H1 (cell line): Measurements from ENCODE around the gene TUT4. TPM values are rescaled to one million over a fixed set of nuclear protein-coding genes. Genes with fewer than 3 reads are reported as not detected.

Source experiments
- CTCF ChIA-PET: fragments of 300-600 bp; sonication (Branson Sonifier 250); formaldehyde crosslinking; loops from one replicate; lab custom pipeline; 2021; ENCODE audit not compliant: partially characterized antibody; lab: Charles Lee
- POLR2A ChIA-PET: fragments of 300-600 bp; sonication (Branson Sonifier 250); formaldehyde crosslinking; loops from one replicate; lab custom pipeline; 2021; ENCODE audit warnings: inconsistent platforms; ENCODE audit not compliant: partially characterized antibody; lab: Charles Lee
- DNase-seq, 2 experiments: peaks; one replicate each; pipeline versions ENCODE4 v3.0.0 to v3.0.0-alpha.2; 2010 to 2022; ENCODE audit warnings: low spot score in 2 of 2, low read depth in 1 of 2, mixed read lengths in 1 of 2
- FAIRE-seq: peaks from 2 replicates; lab custom pipeline; 2011; peaks lifted over from hg19 to GRCh38; lab: Jason Lieb, UNC
- H2AFZ ChIP-seq: 2 replicates; pipeline ENCODE4 v1.8.1; 2012; ENCODE audit warnings: low read length, inconsistent platforms
- H2AK5ac ChIP-seq: 2 replicates; pipeline ENCODE4 v1.6.1; 2013; ENCODE audit warnings: low read depth, low read length
- H2BK120ac ChIP-seq: replicated peaks from 2 replicates; pipeline ENCODE3; 2013; ENCODE audit warnings: low read depth, low read length, inconsistent platforms
- H2BK12ac ChIP-seq: 2 replicates; pipeline ENCODE4 v1.6.1; 2013; ENCODE audit warnings: low read depth, low read length
- H2BK15ac ChIP-seq: 2 replicates; pipeline ENCODE4 v1.6.1; 2013; ENCODE audit warnings: low read length
- H2BK20ac ChIP-seq: 2 replicates; pipeline ENCODE4 v1.6.1; 2013; ENCODE audit warnings: low read length
- H2BK5ac ChIP-seq: 2 replicates; pipeline ENCODE4 v1.6.1; 2013; ENCODE audit warnings: low read depth, low read length
- H3K14ac ChIP-seq: 2 replicates; pipeline ENCODE4 v1.6.1; 2013; ENCODE audit warnings: inconsistent platforms; ENCODE audit not compliant: insufficient read length
- H3K18ac ChIP-seq: 2 replicates; pipeline ENCODE4 v1.6.1; 2013; ENCODE audit warnings: low read length; ENCODE audit errors: extremely low read depth
- H3K23ac ChIP-seq: 2 replicates; pipeline ENCODE4 v1.6.1; 2013; ENCODE audit warnings: inconsistent platforms; ENCODE audit not compliant: insufficient read length
- H3K23me2 ChIP-seq: 2 replicates; pipeline ENCODE4 v1.6.1; 2013; ENCODE audit warnings: low read depth, low read length
- H3K27ac ChIP-seq: 2 replicates; pipeline ENCODE4 v1.6.1; 2011; ENCODE audit warnings: low read depth, low read length, inconsistent platforms
- H3K27me3 ChIP-seq, 4 experiments: replicated peaks in 1 of 4; 1 replicate in 1 of 4; 2 replicates in 3 of 4; pipeline versions ENCODE4 v1.6.1 to v1.8.1; 2011 to 2013; ENCODE audit warnings: low read length in 3 of 4, mild to moderate bottlenecking in 3 of 4, inconsistent platforms in 2 of 4, mixed read lengths in 2 of 4, moderate library complexity in 1 of 4; ENCODE audit not compliant: control insufficient read depth in 3 of 4, insufficient read depth in 3 of 4; ENCODE audit errors: extremely low read depth in 1 of 4
- H3K36me3 ChIP-seq, 4 experiments: 2 replicates each; pipeline versions ENCODE4 v1.6.1 to v1.8.1; 2011 to 2013; ENCODE audit warnings: mild to moderate bottlenecking in 4 of 4, low read length in 3 of 4, moderate library complexity in 2 of 4, control low read depth in 1 of 4, inconsistent platforms in 1 of 4; ENCODE audit not compliant: insufficient read depth in 4 of 4, control insufficient read depth in 2 of 4
- H3K4ac ChIP-seq: replicated peaks from 2 replicates; pipeline ENCODE3; 2013; ENCODE audit warnings: low read length, low read depth, mixed read lengths, inconsistent platforms; ENCODE audit not compliant: insufficient read length
- H3K4me1 ChIP-seq, 4 experiments: replicated peaks in 1 of 4; 1 replicate in 1 of 4; 2 replicates in 3 of 4; pipeline versions ENCODE4 v1.6.1 to v1.8.1; 2011 to 2013; ENCODE audit warnings: low read length in 3 of 4, inconsistent platforms in 2 of 4, mixed read lengths in 1 of 4; ENCODE audit not compliant: insufficient read depth in 4 of 4, control insufficient read depth in 3 of 4
- H3K4me2 ChIP-seq, 2 experiments: 2 replicates each; pipeline versions ENCODE4 v1.6.1 to v1.8.1; 2011 to 2013; ENCODE audit warnings: low read depth in 2 of 2, low read length in 2 of 2, control low read depth in 1 of 2, inconsistent platforms in 1 of 2, mild to moderate bottlenecking in 1 of 2; ENCODE audit not compliant: insufficient read depth in 1 of 2
- H3K4me3 ChIP-seq, 4 experiments: fragments of 200-600, 300-600 bp in 1 of 4; sonication (generic), shearing (Covaris generic), sonication (Bioruptor Twin) in 1 of 4; 2 replicates each; pipeline versions ENCODE4 v1.5.1 to v1.8.1; 2011 to 2016; ENCODE audit warnings: low read length in 4 of 4, low read depth in 3 of 4, control low read depth in 2 of 4, inconsistent platforms in 2 of 4, mild to moderate bottlenecking in 2 of 4, mixed read lengths in 1 of 4, moderate library complexity in 1 of 4; ENCODE audit not compliant: insufficient read depth in 2 of 4; ENCODE audit errors: extremely low read depth in 1 of 4
- H3K56ac ChIP-seq: replicated peaks from 2 replicates; pipeline ENCODE3; 2013; ENCODE audit warnings: low read depth, mild to moderate bottlenecking, mixed read lengths, low read length, inconsistent platforms; ENCODE audit not compliant: insufficient read length
- H3K79me1 ChIP-seq: 2 replicates; pipeline ENCODE4 v1.6.1; 2013; ENCODE audit warnings: low read depth, low read length, control low read depth
- H3K79me2 ChIP-seq, 2 experiments: 2 replicates each; pipeline versions ENCODE4 v1.6.1 to v1.8.1; 2012 to 2013; ENCODE audit warnings: low read length in 2 of 2, mild to moderate bottlenecking in 2 of 2, inconsistent platforms in 1 of 2; ENCODE audit not compliant: insufficient read depth in 2 of 2, control insufficient read depth in 1 of 2
- H3K9ac ChIP-seq, 4 experiments: replicated peaks in 1 of 4; 1 replicate in 1 of 4; 2 replicates in 3 of 4; pipeline versions ENCODE4 v1.6.1 to v1.8.1; 2011 to 2013; ENCODE audit warnings: low read depth in 3 of 4, low read length in 3 of 4, control low read depth in 2 of 4, mild to moderate bottlenecking in 2 of 4, moderate library complexity in 2 of 4, inconsistent platforms in 1 of 4; ENCODE audit errors: extremely low read depth in 1 of 4
- H3K9me3 ChIP-seq, 2 experiments: 2 replicates each; pipeline versions ENCODE4 v1.6.1 to v1.8.1; 2012 to 2013; ENCODE audit warnings: mild to moderate bottlenecking in 2 of 2, moderate library complexity in 2 of 2, control low read depth in 1 of 2, inconsistent platforms in 1 of 2, low read depth in 1 of 2, low read length in 1 of 2, mixed read lengths in 1 of 2; ENCODE audit not compliant: insufficient read depth in 2 of 2
- H4K20me1 ChIP-seq, 2 experiments: replicated peaks in 1 of 2; 2 replicates each; pipeline versions ENCODE3 to v1.8.1; 2011 to 2013; ENCODE audit warnings: inconsistent platforms in 2 of 2, low read length in 2 of 2, mild to moderate bottlenecking in 1 of 2; ENCODE audit not compliant: insufficient read depth in 2 of 2, control insufficient read depth in 1 of 2
- H4K5ac ChIP-seq: 2 replicates; pipeline ENCODE4 v1.6.1; 2013; ENCODE audit warnings: low read length, low read depth, mixed read lengths, inconsistent platforms; ENCODE audit not compliant: insufficient read length
- H4K8ac ChIP-seq: 2 replicates; pipeline ENCODE4 v1.8.0; 2013; ENCODE audit warnings: mild to moderate bottlenecking, moderate library complexity, low read length, inconsistent platforms; ENCODE audit not compliant: insufficient read depth; ENCODE audit errors: extremely low read depth
- H4K91ac ChIP-seq: replicated peaks from 2 replicates; pipeline ENCODE3; 2013; ENCODE audit warnings: low read length, mixed read lengths, inconsistent platforms; ENCODE audit not compliant: insufficient read length
- CBX5 ChIP-seq: fragments of 300-800, 300-1000 bp; sonication (generic); IDR thresholded peaks from 2 replicates; pipeline ENCODE4 v1.7.1; 2016; ENCODE audit warnings: antibody characterized with exemption, low read length, low read depth
- CBX8 ChIP-seq: fragments of 300-800, 300-1000 bp; sonication (generic); IDR thresholded peaks from 2 replicates; pipeline ENCODE4 v1.7.1; 2016; ENCODE audit warnings: low read depth, low read length, borderline replicate concordance
- CREB1 ChIP-seq: IDR thresholded peaks from 2 replicates; pipeline ENCODE4 v1.6.1; 2012; ENCODE audit warnings: inconsistent platforms
- CTBP2 ChIP-seq: IDR thresholded peaks from 2 replicates; pipeline ENCODE4 v1.7.0; 2011; ENCODE audit warnings: borderline replicate concordance, mild to moderate bottlenecking, moderate library complexity, mixed read lengths, low read length; ENCODE audit not compliant: insufficient read depth, insufficient read length
- EP300 ChIP-seq, 2 experiments: IDR thresholded peaks; 1 replicate in 1 of 2; 2 replicates in 1 of 2; pipeline ENCODE4 v1.6.1; 2011 to 2012; ENCODE audit warnings: low read depth in 2 of 2, low read length in 2 of 2, mild to moderate bottlenecking in 2 of 2, borderline replicate concordance in 1 of 2, inconsistent platforms in 1 of 2, moderate library complexity in 1 of 2
- KDM4A ChIP-seq: IDR thresholded peaks from one replicate; pipeline ENCODE4 v1.7.1; 2012; ENCODE audit warnings: low read depth, mild to moderate bottlenecking, moderate library complexity, low read length, inconsistent platforms; ENCODE audit not compliant: severe bottlenecking
- MAFK ChIP-seq: IDR thresholded peaks from 2 replicates; pipeline ENCODE4 v1.6.1; 2012; ENCODE audit warnings: low read depth, mild to moderate bottlenecking, improper control_type of control experiment, low read length
- POLR2A ChIP-seq, 2 experiments: IDR thresholded peaks; 1 replicate in 1 of 2; 2 replicates in 1 of 2; pipeline ENCODE4 v1.6.1; 2011; ENCODE audit warnings: low read depth in 2 of 2, low read length in 2 of 2, mild to moderate bottlenecking in 2 of 2; ENCODE audit errors: control extremely low read depth in 1 of 2
- SUZ12 ChIP-seq: fragments of 200-600 bp; sonication (generic); IDR thresholded peaks from 2 replicates; pipeline ENCODE4 v1.6.1; 2012; ENCODE audit warnings: mild to moderate bottlenecking, inconsistent platforms, low read length, moderate library complexity, mixed read lengths
- polyA plus RNA-seq, 7 experiments: library from polyadenylated mRNA; depleted of rRNA in 3 of 7; stranded (reverse) in 5 of 7; unstranded in 2 of 7; fragments of >200 nt in 5 of 7; fragments of 200-250 nt in 2 of 7; gene quantifications; 1 replicate in 5 of 7; 2 replicates in 1 of 7; 4 replicates in 1 of 7; pipeline versions ENCODE4 v1.2.1 to v1.2.3, GENCODE V29; 2011 to 2013; ENCODE audit warnings: missing spikeins in 2 of 7, mixed read lengths in 2 of 7
- total RNA-seq: library from RNA; stranded (reverse); fragmentation: NEBNext Ultra II Directional; extraction: Animal tissue kit (Norgen Biotek cat#: 25700); gene quantifications from 2 replicates; pipeline ENCODE4 v1.2.1, GENCODE V29; 2021

The TUT4 gene
- total and polyA plus RNA-seq, 2 of the 8 experiments (the other 6 are each of a cell fraction or from before 2014, with no cell fraction given), result 54.5 to 63.3 TPM

DNA sequence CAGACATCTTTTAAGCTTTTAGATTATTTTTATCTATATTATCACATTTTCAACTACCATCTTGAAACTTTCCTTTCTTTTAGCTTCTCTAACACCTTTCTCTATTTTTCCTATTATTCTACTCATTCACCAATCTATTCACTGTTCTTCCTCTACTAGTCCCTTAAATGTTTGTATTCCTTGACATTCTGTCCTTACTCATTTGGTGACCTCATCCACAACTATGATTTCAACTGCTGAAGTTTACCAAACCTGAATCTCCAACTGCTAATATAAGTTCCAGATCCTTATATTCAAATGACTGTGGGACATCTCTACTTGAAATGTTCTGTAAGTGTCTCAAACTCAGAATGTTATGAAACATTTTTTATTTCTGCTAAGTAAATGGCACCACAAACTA lies 49.2 kb downstream of the TUT4 start:
- H3K4me1 ChIP-seq, result no peaks in the 10 kb centered on the region
- H3K79me2 ChIP-seq, result no peaks in the 10 kb centered on the region
- H2BK20ac ChIP-seq, result no peak overlapping the region
- H3K9me3 ChIP-seq, result no peaks in the 10 kb centered on the region
- H2BK120ac ChIP-seq, result no peak overlapping the region
- H2BK12ac ChIP-seq, result no peak overlapping the region
- H4K91ac ChIP-seq, result no peak overlapping the region
- H3K36me3 ChIP-seq, result peaks cover 0 to 5% (median 1%) of the 10 kb centered on the region in 4 experiments; a peak in 3 of 8 replicates
- no peak overlapping the region for H2BK15ac ChIP-seq
- no peaks in the 10 kb centered on the region for H3K27me3 ChIP-seq
- H3K9ac ChIP-seq, result no peak overlapping the region
- H2AK5ac ChIP-seq, result no peak overlapping the region
- DNase-seq, result no peak
- H3K27ac ChIP-seq, result no peak overlapping the region
- H2BK5ac ChIP-seq, result no peak overlapping the region
- peaks cover 0 to 2% of the 10 kb centered on the region in 2 experiments for H4K20me1 ChIP-seq
- no peak for FAIRE-seq
- H3K14ac ChIP-seq, result no peak overlapping the region
- no peak overlapping the region for H3K18ac ChIP-seq
- no peak overlapping the region for H3K4ac ChIP-seq
- H4K5ac ChIP-seq, result no peak overlapping the region
- TF ChIP-seq KDM4A (no peak), SUZ12 (no peak), EP300 (IDR thresholded peaks at IDR 0.05; ENCODE audit: borderline replicate concordance in 1 of 2, low read depth in 2 of 2, low read length in 2 of 2) (no peak), CREB1 (no peak), CBX5 (no peak), CBX8 (no peak), POLR2A (IDR thresholded peaks at IDR 0.05; ENCODE audit: control extremely low read depth in 1 of 2, low read depth in 2 of 2, low read length in 2 of 2) (no peak), CTBP2 (no peak), MAFK (no peak)
- ChIA-PET CTCF (interaction anchor here (0.6 to 1.2 kb wide), 2 partner anchors 155 to 182 kb away, joined by 3 read pairs; no protein-coding TSS in a partner anchor), POLR2A (no interaction called here)
- H3K23ac ChIP-seq, result no peak overlapping the region
- no peaks in the 10 kb centered on the region for H3K79me1 ChIP-seq
- H2AFZ ChIP-seq, result no peak overlapping the region
- H3K56ac ChIP-seq, result no peak overlapping the region
- H3K4me3 ChIP-seq, result no peak overlapping the region
- no peaks in the 10 kb centered on the region; the same call in 1 of the 2 replicates for H3K23me2 ChIP-seq
- H3K4me2 ChIP-seq, result no peak overlapping the region
- H4K8ac ChIP-seq, result no peak overlapping the region
